Stimulated activated naive CD8-positive, alpha-beta T cell treated with anti-CD3 and anti-CD28 coated beads, Interleukin-15, Interleukin-2, amounts not matched to agents 100 U/mL and 50 U/mL, for 24 hours (primary cell): Measurements from ENCODE around the gene NCMAP.

Experiments used
- ATAC-seq: fragments of 150-1000 bp; cut with Tn5 transposase; one replicate; pipeline ENCODE4 v1.10.0; 2021
- DNase-seq: peaks from one replicate; pipeline ENCODE4 v3.0.0; 2021

The NCMAP gene

GRCh38 chr1:24622218-24622617 is 66.3 kb downstream of the NCMAP start:
- no peak for ATAC-seq

GRCh38 chr1:24632832-24633175 is 76.9 kb downstream of the NCMAP start:
- ATAC-seq (no peak), DNase-seq (no peak)

More at GRCh38 chr1:24622218-24622617, 66.3 kb downstream of the NCMAP start:
- no peak for DNase-seq

GRCh38 chr1:24635195-24635843 is 79.4 kb downstream of the NCMAP start:
- peak; percentile 87 for ATAC-seq

GRCh38 chr1:24636661-24637357 is 80.9 kb downstream of the NCMAP start:
- ATAC-seq (no peak), DNase-seq (no peak)

More at GRCh38 chr1:24635195-24635843, 79.4 kb downstream of the NCMAP start:
- no peak for DNase-seq

GRCh38 chr1:24639094-24639493 is 83.2 kb downstream of the NCMAP start:
- no peak for ATAC-seq
- no peak for DNase-seq

GRCh38 chr1:24639881-24640280 is 84.0 kb downstream of the NCMAP start:
- DNase-seq (no peak), ATAC-seq (no peak)

GRCh38 chr1:24640288-24640687 is 84.4 kb downstream of the NCMAP start:
- ATAC-seq = no peak
- no peak for DNase-seq

- peak; percentile 63 for DNase-seq
Measured at GRCh38 chr1:24641646-24642151, 85.8 kb downstream of the NCMAP start.

GRCh38 chr1:24642481-24643362 is 86.8 kb downstream of the NCMAP start, which contains the start of gene SRRM1:
TSS of gene SRRM1 (plus strand) at chr1:24643302. CDS start at chr1:24643327, 25 bp downstream.
- peak; percentile 97 for DNase-seq
- peak; percentile 93 for ATAC-seq

More at GRCh38 chr1:24641646-24642151, 85.8 kb downstream of the NCMAP start:
- ATAC-seq = no peak

GRCh38 chr1:24643363-24644099 is 87.6 kb downstream of the NCMAP start:
- DNase-seq = peak; percentile 71
- peak; percentile 21 for ATAC-seq

- DNase-seq (no peak), ATAC-seq (no peak)
Measured at GRCh38 chr1:24644100-24644384, 88.2 kb downstream of the NCMAP start.

- ATAC-seq (no peak), DNase-seq (no peak)
Measured at GRCh38 chr1:24648919-24649318, 93.0 kb downstream of the NCMAP start.

GRCh38 chr1:24652382-24652781 is 96.5 kb downstream of the NCMAP start:
- ATAC-seq = no peak

GRCh38 chr1:24654010-24654409 is 98.1 kb downstream of the NCMAP start:
- DNase-seq (no peak), ATAC-seq (no peak)

More at GRCh38 chr1:24652382-24652781, 96.5 kb downstream of the NCMAP start:
- no peak for DNase-seq

- DNase-seq = no peak
- no peak for ATAC-seq
Measured at GRCh38 chr1:24656046-24656445, 100.2 kb downstream of the NCMAP start.

- DNase-seq (no peak), ATAC-seq (no peak)
Measured at GRCh38 chr1:24657781-24658180, 101.9 kb downstream of the NCMAP start.
